Measurements from ENCODE around the gene GLYATL1B. TPM values are rescaled to one million over a fixed set of nuclear protein-coding genes. Genes with fewer than 3 reads are reported as not detected.
A peak's percentile ranks its signal among the peaks of the same experiment; 100 is the strongest.
"Not testable (repeated sequence)": the region's sequence is repeated elsewhere in the genome, so short reads cannot be mapped to it uniquely, and the experiment has no call there.

GLYATL1B gene, protein sequence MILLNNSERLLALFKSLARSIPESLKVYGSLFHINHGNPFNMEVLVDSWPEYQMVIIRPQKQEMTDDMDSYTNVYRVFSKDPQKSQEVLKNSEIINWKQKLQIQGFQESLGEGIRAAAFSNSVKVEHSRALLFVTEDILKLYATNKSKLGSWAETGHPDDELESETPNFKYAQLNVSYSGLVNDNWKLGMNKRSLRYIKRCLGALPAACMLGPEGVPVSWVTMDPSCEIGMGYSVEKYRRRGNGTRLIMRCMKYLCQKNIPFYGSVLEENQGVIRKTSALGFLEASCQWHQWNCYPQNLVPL
- not detected in 2 replicates for total RNA-seq (2014; rRNA removed; shearing (Covaris generic))

DNA sequence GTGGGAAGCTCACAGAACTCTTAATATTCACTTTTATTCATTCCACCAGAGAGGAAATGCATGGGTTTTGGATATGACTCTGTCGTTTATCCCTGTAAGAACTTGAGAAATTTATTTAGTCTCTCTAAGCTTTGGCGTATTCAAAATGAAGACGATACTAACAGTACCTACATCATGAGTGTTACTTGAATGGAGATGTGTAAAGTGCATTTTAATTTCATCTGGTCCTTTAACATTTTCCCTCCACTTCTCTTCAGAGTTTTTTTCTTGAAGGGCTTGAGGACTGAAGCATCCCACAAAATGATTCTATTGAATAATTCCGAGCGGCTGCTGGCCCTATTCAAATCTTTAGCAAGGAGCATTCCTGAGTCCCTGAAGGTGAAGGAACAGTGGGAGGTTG is at the start of gene GLYATL1B:
Gene GLYATL1B (plus strand): TSS at position 301 of the 400 bp plus-strand sequence. CDS start 0 bp downstream, at position 301.
- DNase-seq (ENCODE audit: low spot score), result not testable (repeated sequence)

DNA sequence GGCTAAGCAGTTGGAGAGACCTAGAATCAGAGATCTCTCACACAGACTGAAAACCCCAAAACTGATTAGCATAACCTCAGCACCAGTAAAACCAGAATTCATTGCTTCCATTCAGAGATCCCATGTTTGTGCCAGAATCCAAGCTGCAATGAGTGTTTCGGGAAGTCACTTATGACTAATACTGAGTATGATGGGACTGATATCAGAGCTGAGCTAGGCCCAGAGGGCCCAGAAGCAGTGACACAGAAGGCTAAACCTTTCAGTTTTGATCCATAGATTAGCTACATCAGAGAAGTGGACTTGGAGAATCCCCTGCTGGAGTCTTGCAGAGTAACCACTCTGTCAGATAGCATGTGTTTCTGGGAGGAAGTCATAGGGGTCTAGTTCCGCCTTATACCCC is 49.6 kb upstream of the GLYATL1B start:
- DNase-seq (ENCODE audit: low spot score), result not testable (repeated sequence)

DNA sequence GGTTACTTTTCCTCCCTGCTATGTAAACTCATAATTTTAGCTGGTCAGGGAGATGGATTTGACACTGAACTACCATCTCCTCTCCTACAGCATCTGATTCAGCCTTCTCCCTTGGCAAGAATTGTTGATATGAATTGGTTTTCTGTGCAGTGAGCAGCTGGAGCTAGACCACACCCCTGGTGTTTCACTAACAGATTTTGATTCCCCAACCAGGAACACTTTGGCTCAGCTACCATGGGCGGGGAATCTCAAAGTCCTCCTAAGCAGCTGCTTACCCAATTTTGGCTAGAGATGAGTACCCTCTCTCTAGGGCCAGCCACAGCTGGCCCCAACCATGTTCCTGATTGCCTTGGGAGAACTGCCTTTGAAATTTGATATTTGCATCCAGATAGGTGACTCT is 48.7 kb upstream of the GLYATL1B start:
- not testable (repeated sequence) for DNase-seq (ENCODE audit: low spot score)

DNA sequence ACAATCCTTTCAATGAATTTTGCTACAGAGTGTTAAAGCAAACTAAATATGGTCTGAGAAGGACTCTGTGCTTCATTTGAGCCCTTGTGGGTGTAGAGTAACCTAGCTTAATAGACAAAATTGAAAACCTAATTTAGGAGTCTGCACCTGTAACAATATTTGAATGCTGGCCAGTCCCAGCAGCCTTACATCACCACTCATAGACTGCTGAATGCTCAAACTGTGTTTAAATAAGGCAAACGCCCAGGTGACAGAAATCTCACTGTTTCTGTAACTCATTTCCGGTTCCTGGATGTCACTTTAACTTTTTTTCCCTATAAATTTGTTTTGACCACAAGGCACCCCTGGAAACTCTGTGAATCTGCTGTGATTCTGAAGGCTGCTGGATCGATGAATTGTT is 45.5 kb upstream of the GLYATL1B start:
- DNase-seq (ENCODE audit: low spot score), result no peak

DNA sequence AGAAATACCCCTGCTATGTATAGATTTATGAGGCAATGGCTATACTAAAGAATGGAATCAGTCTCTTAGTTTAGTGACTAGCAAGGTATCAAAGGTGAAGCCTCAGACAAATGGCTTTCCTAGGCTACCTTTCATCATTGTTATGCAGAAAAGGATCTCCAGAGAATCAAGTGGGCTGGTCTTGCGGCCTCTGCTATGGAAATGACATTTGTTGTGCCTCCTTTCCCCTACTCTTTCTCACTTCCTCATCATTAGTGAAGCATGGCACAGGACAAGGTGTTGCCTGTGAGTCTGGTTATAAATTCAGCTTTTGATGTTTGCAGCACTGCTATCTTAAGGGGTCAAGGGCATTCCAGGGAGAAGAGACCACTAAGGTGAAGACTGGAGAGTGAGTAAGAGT is 34.7 kb upstream of the GLYATL1B start:
- DNase-seq (ENCODE audit: low spot score), result not testable (repeated sequence)

DNA sequence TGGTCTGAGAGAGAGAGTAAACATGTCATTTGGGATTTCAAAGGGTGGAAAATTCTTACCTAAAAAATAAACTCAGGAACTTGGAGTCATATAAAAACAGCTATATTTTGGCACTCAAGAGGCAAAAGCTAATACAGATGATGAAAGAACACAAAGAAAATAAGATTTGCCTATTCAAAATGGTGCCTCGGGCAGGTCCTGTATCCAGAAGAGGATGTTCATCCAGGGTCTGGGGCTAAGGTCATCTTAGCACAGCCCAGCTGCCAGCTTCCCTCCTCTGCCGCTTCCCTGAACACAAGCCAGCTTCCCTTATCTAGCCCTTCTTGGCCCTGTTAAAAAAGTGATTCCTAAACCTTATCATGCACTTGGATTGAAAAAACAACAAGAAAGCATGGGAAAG is 33.8 kb upstream of the GLYATL1B start:
- not testable (repeated sequence) for DNase-seq (ENCODE audit: low spot score)

DNA sequence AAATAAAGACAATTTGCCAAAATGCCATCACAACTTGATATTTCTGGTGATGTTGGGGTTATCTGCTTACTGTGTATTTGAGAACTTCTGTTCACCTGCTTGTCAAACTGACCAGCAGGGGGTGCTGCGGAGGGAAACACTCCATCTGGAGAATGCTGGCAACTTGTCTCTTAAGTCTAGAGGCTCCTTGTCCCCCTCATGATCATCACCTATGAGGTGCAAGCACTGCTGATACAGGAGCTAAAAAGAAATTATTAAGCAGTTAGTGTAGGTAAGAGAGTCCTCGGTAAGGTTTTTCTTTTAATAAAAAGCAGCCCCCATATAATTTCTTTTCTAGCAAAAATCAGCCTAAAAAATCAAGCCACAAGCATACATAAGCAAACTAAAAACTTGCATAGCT is 32.7 kb upstream of the GLYATL1B start:
- DNase-seq (ENCODE audit: low spot score), result peak; percentile 39

DNA sequence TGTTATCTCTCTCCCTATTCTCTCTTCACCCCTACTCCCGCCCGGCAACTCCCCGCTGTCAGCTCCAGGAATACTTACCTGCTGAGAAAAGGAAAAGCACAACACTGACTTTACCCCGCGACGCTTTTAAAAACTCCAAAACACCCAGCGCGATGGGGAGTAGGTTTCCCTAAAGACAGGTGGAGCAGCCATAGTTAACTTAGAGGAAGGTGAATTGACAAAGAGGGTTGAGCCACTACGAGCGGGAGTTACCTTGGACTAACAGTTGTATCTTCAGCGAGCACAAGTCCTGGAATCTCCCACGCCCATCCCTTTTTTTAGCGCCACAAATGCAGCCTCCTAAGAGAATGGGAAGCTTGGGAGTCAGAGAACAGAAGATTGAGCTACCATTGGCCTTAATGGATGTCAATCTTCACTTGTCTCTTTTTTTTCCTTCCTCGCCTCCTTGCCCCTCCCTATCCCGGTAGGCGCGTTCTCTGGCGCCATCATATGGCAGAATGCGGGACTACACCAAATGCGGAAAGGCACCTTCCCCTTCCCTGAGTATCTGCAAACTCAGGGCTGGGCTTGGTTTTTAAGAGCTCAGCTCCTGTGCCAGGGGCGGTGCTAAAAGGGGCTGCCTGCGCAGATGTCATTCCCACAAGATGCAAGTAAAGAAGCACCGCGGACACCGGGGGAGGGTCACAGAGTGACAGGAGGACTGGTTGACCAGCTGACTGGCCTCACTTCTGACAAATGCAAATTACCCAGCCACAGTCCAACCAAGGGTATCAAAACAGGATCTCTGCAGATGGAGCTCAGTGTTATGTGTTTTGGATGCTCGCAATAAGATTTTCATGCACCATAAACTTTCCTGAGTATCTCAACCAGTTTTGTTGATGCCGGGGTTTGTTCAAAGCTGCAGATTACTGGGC is 27.7 kb upstream of the GLYATL1B start:
- peak; percentile 87 for DNase-seq (ENCODE audit: low spot score)

DNA sequence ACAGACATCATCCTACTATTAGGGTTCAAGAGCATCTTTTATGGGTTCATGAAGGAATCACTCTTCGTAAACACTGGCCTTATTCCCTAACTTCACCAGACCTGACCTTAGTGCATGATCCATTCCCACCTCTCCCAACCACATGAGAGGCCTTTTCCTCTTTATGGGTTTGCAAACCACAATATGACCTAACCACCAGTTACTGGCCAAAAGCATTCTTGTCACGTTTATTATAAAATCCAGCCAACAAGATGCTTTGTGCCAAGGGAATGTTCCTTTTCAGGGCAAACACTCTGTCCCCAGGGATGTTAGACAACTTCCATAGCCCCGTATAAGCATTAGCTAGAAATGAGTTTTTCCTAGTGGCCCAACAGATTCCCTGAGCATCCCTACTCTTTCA is 26.0 kb upstream of the GLYATL1B start:
- not testable (repeated sequence) for DNase-seq (ENCODE audit: low spot score)

DNA sequence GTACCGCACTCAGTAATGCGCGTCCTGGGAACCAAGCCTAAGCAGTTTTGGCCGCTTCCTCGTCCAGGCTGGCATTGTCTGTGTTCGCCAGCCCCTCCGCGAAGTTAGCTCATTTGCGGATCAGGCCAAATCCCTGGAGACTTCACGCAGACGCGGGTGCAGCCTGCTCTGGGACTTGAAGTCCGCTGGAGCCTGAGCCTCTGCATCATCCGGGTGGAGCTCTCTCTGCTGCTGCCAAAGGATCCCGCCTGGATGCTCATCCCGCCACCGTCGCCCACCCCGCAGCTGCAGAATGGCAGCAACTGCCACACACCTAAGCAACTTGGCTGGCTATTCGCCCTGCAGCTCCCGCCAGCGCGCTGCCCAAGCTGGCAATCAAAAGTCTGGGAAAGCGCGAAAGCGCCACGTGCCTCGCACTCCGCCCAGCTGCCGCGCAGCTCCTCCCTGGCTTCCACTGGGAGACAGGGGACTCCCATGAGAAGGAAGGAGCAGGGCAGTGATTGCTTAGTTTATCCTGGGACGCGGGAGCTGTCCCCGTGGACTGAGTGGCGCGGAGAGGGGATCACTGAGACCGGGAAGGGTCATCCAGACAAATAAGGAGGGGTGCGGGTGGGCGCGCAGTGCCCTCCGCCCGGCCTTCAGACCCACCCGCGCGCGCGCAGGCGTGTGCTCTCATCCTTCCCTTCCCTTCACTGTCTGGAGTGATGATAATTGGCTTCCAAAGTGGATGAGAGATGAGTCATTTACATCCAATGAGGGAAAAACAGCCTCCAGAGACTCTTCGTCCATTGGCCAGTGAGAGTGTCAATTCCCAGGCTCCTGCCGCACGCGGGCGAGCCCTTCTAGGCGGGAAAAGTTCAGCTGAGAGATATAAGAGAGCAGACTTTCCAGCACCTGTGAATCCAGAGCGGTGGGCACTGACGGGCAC is 23.2 kb upstream of the GLYATL1B start:
- no peak for DNase-seq (ENCODE audit: low spot score)

DNA sequence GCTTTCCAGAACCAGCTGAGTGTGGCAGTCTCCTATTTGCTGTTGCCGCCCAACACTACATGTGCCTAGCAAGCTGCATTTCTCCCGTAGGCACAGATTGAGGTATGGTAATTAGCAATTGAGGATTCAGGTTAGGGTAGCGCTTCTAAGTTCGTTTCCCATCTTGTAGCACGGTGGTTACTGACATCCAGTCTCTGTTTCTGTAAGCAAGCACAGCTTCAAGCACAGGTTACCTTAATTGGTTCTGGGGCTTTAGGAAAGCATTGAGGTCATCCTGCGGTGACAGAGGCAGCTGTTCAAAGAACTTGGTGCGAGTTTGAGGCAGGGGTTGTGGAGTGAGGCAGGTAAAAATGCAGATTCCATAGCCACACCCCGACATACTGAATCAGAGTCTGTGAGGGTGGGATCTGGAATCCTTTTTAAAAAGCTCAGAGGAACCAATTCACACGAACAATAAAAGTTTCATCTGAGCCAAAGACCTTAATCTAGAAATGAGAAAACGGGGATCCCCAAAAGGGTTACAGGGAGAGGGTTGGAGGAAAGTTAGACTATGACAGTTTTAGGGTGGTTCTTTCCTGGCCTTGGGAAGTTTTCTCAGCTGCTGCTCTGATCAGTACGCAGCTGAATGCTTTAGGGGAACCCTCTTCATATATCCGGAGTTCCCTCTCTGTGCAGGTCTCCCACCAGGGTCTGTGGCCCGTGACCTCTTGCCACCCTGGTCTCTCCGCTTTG is 21.9 kb upstream of the GLYATL1B start:
- DNase-seq (ENCODE audit: low spot score), result not testable (repeated sequence)

DNA sequence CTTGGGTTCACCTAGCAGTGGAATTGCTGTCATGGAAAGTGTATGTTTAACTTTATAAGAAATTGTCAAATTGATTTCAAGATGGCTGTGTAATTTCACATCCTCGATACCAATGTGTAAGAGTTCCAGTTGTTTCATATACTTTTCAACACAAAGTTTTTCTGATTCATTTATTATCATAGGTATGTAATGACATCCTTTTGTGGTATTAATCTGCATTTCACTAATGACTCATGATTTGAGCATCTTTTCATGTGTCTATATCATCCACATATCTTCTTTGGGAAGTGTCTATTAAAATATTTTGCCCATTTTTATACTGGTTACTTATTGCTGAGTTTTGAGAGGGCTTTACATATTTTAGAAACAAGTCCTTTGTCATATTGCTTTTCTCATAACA is 17.0 kb upstream of the GLYATL1B start:
- DNase-seq (ENCODE audit: low spot score), result no peak

DNA sequence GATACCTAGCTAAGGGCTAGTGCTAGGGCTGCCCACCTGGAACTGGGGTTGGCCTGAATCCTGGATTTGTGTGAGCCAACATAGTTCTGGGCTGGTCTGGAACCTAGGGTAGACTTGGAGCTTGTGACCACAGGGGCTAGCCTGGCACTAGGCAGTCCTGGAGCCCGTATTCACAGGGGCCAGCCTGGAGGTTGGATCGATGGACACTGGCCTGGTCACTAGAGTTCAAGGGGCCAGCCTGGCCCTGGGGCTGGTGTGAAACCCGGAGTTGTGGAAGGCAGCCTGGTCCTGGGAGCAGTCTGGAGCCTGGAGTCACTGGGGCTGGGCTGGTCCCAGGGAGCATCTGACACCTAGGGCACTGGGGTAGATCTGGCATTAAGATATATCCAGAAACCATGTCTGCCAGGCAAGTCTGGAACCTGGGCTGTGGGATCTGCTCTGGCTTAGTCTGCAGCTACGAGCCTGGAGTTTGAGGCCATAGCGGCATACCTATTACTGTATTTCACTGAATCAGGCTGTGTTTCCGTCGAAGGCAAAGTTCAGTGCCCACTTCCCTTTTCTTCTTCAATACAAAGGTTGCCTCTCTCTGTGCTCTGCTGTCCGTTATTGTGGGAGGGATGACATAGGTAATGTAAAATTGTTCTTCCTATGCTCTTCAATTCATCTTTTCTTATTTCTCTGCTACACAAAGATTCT is 9.1 kb upstream of the GLYATL1B start:
- DNase-seq (ENCODE audit: low spot score), result no peak

DNA sequence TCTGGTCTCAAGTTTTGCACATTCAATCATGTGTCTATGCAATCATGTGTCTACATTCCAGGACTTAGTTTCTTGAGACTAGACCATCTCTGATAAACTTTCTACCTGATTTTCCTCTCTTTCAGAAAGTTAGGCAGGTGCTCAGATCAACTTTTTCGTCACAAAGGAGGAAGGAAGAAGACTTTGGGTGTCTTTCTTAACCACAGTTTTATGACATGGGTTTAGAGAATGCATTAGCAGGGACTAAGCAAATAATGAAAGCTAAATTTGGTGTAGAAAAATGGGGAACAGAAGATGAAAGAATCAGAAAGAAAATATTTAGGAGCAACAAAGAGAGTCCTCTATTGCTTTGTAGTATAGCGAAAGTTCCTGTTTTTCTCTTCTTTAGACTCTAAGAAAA is 7.7 kb upstream of the GLYATL1B start:
- no peak for DNase-seq (ENCODE audit: low spot score)

DNA sequence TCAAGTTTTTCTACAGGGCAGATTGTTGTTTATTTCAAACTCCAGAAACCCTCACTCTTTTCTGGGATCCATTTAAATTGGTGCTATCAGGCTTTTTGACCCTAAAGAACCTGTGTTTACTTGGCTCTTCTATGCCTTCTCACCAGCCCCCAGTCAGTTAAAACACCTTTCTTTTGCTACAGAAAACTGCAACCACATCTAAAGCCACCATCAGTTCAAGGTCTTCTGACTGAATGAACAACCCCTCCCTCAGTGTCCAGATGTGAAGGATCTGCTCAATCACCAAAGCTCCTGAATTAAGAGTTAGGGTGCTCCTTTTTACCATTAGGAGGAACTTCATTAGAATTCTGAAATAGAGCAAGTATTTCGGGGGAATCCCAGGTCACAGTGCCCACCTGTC is 7.0 kb upstream of the GLYATL1B start:
- DNase-seq (ENCODE audit: low spot score), result no peak

DNA sequence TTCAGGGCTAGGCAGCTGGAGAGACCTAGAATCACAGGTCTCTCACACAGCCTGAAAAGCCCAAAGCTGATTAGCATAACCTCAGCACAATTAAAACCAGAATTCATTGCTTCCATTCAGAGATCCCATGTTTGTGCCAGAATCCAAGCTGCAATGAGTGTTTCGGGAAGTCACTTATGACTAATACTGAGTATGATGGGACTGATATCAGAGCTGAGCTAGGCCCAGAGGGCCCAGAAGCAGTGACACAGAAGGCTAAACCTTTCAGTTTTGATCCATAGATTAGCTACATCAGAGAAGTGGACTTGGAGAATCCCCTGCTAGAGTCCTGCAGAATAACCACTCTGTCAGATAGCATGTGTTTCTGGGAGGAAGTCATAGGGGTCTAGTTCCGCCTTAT is 5.7 kb upstream of the GLYATL1B start:
- not testable (repeated sequence) for DNase-seq (ENCODE audit: low spot score)

DNA sequence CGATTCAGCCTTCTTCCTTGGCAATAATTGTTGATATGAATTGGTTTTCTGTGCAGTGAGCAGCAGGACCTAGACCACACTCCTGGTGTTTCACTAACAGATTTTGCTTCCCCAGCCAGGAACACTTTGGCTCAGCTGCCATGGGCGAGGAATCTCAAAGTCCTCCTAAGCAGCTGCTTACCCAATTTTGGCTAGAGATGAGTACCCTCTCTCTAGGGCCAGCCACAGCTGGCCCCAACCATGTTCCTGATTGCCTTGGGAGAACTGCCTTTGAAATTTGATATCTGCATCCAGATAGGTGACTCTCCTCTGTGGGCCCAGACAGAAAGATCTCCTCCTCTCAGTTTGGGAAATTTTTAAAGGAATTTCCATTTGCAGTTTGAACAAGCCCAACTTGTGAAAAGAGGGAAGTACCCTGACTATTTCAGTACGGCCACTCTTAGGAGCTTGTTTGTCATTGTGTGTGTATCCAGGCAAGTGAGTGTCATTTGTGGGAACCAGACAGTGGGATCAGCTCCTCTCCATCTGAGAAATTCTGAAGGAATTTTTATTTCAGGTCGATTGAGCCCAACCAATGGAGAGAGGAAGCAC is 4.6 kb upstream of the GLYATL1B start:
- DNase-seq (ENCODE audit: low spot score), result not testable (repeated sequence)

DNA sequence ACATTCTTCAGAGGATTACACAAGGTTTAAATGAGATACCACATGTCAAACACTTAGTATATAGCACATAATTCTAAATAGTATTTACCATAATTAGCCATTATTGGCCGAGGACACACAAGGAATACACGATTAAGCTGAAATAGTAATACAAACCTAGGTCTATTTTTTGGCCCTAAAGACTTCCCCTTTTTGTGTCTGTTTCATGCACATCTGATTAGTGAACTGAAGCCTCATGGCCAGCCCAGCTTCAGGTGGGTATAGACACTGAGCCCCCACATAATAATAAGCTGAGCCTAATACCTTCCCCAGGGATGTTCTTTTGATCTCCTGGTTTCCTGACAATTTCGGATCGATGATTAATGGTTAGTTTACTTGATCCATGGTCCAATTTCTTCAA is 2.1 kb downstream of the GLYATL1B start:
- no peak for DNase-seq (ENCODE audit: low spot score)

DNA sequence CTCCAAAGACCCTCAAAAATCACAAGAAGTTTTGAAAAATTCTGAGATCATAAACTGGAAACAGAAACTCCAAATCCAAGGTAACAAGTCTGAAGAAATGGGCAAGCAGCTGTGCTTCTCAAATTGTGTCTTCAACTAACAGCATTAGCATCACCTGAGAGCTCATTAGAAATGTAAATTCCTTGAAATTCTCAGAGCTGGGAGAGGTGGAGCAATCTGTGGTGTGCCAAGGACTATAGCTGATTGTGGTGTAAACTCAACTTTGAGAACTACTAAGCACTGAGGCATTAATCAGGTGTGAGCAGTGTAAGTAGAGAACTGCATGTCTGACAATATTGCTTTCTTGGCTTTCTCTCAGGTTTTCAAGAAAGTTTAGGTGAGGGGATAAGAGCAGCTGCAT is 7.5 kb downstream of the GLYATL1B start:
- not testable (repeated sequence) for DNase-seq (ENCODE audit: low spot score)

DNA sequence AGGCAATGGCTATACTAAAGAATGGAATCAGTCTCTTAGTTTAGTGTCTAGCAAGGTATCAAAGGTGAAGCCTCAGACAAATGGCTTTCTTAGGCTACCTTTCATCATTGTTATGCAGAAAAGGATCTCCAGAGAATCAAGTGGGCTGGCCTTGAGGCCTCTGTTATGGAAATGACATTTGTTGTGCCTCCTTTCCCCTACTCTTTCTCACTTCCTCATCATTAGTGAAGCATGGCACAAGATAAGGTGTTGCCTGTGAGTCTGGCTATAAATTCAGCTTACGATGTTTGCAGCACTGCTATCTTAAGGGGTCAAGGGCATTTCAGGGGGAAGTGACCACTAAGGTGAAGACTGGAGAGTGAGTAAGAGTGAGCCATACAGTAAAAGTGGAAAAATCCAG is 9.1 kb downstream of the GLYATL1B start:
- not testable (repeated sequence) for DNase-seq (ENCODE audit: low spot score)

All from H4 (cell line).